Stimulated activated CD8-positive, alpha-beta memory T cell treated with anti-CD3 and anti-CD28 coated beads, Interleukin-7, amount 100 ng/mL, for 48 hours (primary cell): ENCODE measurements around the gene TMEM87B.

ENCODE experiments used
- DNase-seq, 2 donors: peaks; one replicate each; pipeline ENCODE4 v3.0.0-alpha.2; 2020; ENCODE audit warnings: low read depth in 1 of 2; ENCODE audit errors: extremely low read depth in 1 of 2

The TMEM87B gene

GRCh38 chr2:112054847-112055729 is at the start of gene TMEM87B:
TMEM87B (plus strand) TSS chr2:112055269; CDS start chr2:112055592, 323 bp downstream.
- peak; percentile 91 to 97 for DNase-seq

GRCh38 chr2:112005406-112006075 is 49.5 kb upstream of the TMEM87B start:
- no peak for DNase-seq

- no peak for DNase-seq
Measured at GRCh38 chr2:112006076-112006410, 49.0 kb upstream of the TMEM87B start.

GRCh38 chr2:112007493-112007892 is 47.6 kb upstream of the TMEM87B start:
- no peak for DNase-seq

- DNase-seq, result no peak
Measured at GRCh38 chr2:112008910-112009485, 46.1 kb upstream of the TMEM87B start.

- DNase-seq, result no peak
Measured at GRCh38 chr2:112010751-112011150, 44.3 kb upstream of the TMEM87B start.

- no peak for DNase-seq
Measured at GRCh38 chr2:112012556-112012955, 42.5 kb upstream of the TMEM87B start.

GRCh38 chr2:112018846-112019245 is 36.2 kb upstream of the TMEM87B start:
- DNase-seq, result no peak

GRCh38 chr2:112019569-112019982 is 35.5 kb upstream of the TMEM87B start:
- no peak for DNase-seq

GRCh38 chr2:112020561-112020960 is 34.5 kb upstream of the TMEM87B start:
- no peak for DNase-seq

- no peak for DNase-seq
Measured at GRCh38 chr2:112021290-112021689, 33.8 kb upstream of the TMEM87B start.

- DNase-seq, result no peak
Measured at GRCh38 chr2:112021781-112022231, 33.3 kb upstream of the TMEM87B start.

- DNase-seq, result no peak
Measured at GRCh38 chr2:112023707-112024106, 31.4 kb upstream of the TMEM87B start.

GRCh38 chr2:112024231-112024630 is 30.8 kb upstream of the TMEM87B start:
- no peak for DNase-seq

GRCh38 chr2:112024896-112025491 is 30.1 kb upstream of the TMEM87B start:
- no peak for DNase-seq

GRCh38 chr2:112026509-112026908 is 28.6 kb upstream of the TMEM87B start:
- no peak for DNase-seq

- DNase-seq, result no peak
Measured at GRCh38 chr2:112027767-112028166, 27.3 kb upstream of the TMEM87B start.

- DNase-seq, result no peak
Measured at GRCh38 chr2:112029164-112029563, 25.9 kb upstream of the TMEM87B start.

GRCh38 chr2:112031473-112032223 is 23.4 kb upstream of the TMEM87B start:
- no peak for DNase-seq

- no peak for DNase-seq
Measured at GRCh38 chr2:112032224-112032586, 22.9 kb upstream of the TMEM87B start.
